Stimulated activated effector memory CD8-positive, alpha-beta T cell treated with anti-CD3 and anti-CD28 coated beads, Interleukin-12 subunit alpha, Interleukin-12 subunit beta, amount 100 ng/mL, for 72 hours (primary cell): ENCODE results near the gene KCNQ5.
"Not testable (repeated sequence)": the region's sequence is repeated elsewhere in the genome, so short reads cannot be mapped to it uniquely, and the experiment has no call there.

Source experiments
- ATAC-seq: fragments of 150-1000 bp; cut with Tn5 transposase; 2 replicates; pipeline ENCODE4 v1.10.0; 2021
- DNase-seq, 2 donors: peaks; one replicate each; pipeline ENCODE4 v3.0.0; 2021 to 2022; ENCODE audit warnings: low spot score in 2 of 2
- H3K27ac Mint-ChIP-seq: one replicate; pipeline ENCODE4 v1.8.0; 2022; ENCODE audit warnings: mild to moderate bottlenecking, mixed read lengths
- H3K36me3 Mint-ChIP-seq: one replicate; pipeline ENCODE4 v1.8.0; 2022; ENCODE audit warnings: mild to moderate bottlenecking, mixed read lengths
- H3K4me1 Mint-ChIP-seq: one replicate; pipeline ENCODE4 v1.8.0; 2022; ENCODE audit warnings: mixed read lengths
- H3K4me3 Mint-ChIP-seq: one replicate; pipeline ENCODE4 v1.8.0; 2022; ENCODE audit warnings: mild to moderate bottlenecking, mixed read lengths
- H3K9me3 Mint-ChIP-seq: one replicate; pipeline ENCODE4 v1.8.0; 2022; ENCODE audit warnings: mixed read lengths

The KCNQ5 gene

GRCh38 chr6:72955666-72956065 lies 333.8 kb downstream of the KCNQ5 start:
- Mint-ChIP-seq H3K9me3 (no peaks in the 10 kb centered on the region), H3K4me3 (no peak overlapping the region), H3K4me1 (no peaks in the 10 kb centered on the region), H3K36me3 (no peaks in the 10 kb centered on the region), H3K27ac (no peak overlapping the region)
- DNase-seq, result no peak
- ATAC-seq, result no peak

GRCh38 chr6:72956272-72956671 lies 334.4 kb downstream of the KCNQ5 start:
- no peak for DNase-seq
- Mint-ChIP-seq H3K27ac (no peak overlapping the region), H3K9me3 (no peaks in the 10 kb centered on the region), H3K4me1 (no peaks in the 10 kb centered on the region), H3K4me3 (no peak overlapping the region), H3K36me3 (no peaks in the 10 kb centered on the region)
- no peak for ATAC-seq

- H3K4me3 Mint-ChIP-seq, result no peak overlapping the region
- H3K9me3 Mint-ChIP-seq, result no peaks in the 10 kb centered on the region
- DNase-seq (no peak), ATAC-seq (no peak)
- no peaks in the 10 kb centered on the region for H3K36me3 Mint-ChIP-seq
- H3K27ac Mint-ChIP-seq, result no peak overlapping the region
- H3K4me1 Mint-ChIP-seq, result no peaks in the 10 kb centered on the region
Observed at GRCh38 chr6:72959821-72960220, 338.0 kb downstream of the KCNQ5 start.

GRCh38 chr6:72963946-72964345 lies 342.1 kb downstream of the KCNQ5 start:
- H3K4me3 Mint-ChIP-seq, result no peak overlapping the region
- H3K9me3 Mint-ChIP-seq, result no peaks in the 10 kb centered on the region
- no peaks in the 10 kb centered on the region for H3K4me1 Mint-ChIP-seq
- DNase-seq, result no peak
- no peaks in the 10 kb centered on the region for H3K36me3 Mint-ChIP-seq
- no peak overlapping the region for H3K27ac Mint-ChIP-seq
- ATAC-seq, result no peak

GRCh38 chr6:72966628-72967280 lies 344.9 kb downstream of the KCNQ5 start:
- Mint-ChIP-seq H3K27ac (no peak overlapping the region), H3K4me3 (no peak overlapping the region), H3K4me1 (no peaks in the 10 kb centered on the region), H3K9me3 (no peaks in the 10 kb centered on the region), H3K36me3 (no peaks in the 10 kb centered on the region)
- DNase-seq (no peak), ATAC-seq (no peak)

GRCh38 chr6:72967329-72967728 lies 345.5 kb downstream of the KCNQ5 start:
- DNase-seq, result no peak
- Mint-ChIP-seq H3K36me3 (no peaks in the 10 kb centered on the region), H3K9me3 (no peaks in the 10 kb centered on the region), H3K4me3 (no peak overlapping the region), H3K27ac (no peak overlapping the region), H3K4me1 (no peaks in the 10 kb centered on the region)
- ATAC-seq, result no peak

- DNase-seq, result no peak
- Mint-ChIP-seq H3K36me3 (no peaks in the 10 kb centered on the region), H3K4me1 (no peaks in the 10 kb centered on the region), H3K27ac (no peak overlapping the region), H3K4me3 (no peak overlapping the region), H3K9me3 (no peaks in the 10 kb centered on the region)
- no peak for ATAC-seq
Observed at GRCh38 chr6:72968704-72969103, 346.8 kb downstream of the KCNQ5 start.

- no peak overlapping the region for H3K4me3 Mint-ChIP-seq
- no peaks in the 10 kb centered on the region for H3K4me1 Mint-ChIP-seq
- DNase-seq (no peak), ATAC-seq (no peak)
- no peaks in the 10 kb centered on the region for H3K36me3 Mint-ChIP-seq
- H3K27ac Mint-ChIP-seq, result no peak overlapping the region
- H3K9me3 Mint-ChIP-seq, result no peaks in the 10 kb centered on the region
Observed at GRCh38 chr6:72969666-72970065, 347.8 kb downstream of the KCNQ5 start.

- no peak overlapping the region for H3K27ac Mint-ChIP-seq
- H3K4me1 Mint-ChIP-seq, result no peaks in the 10 kb centered on the region
- H3K36me3 Mint-ChIP-seq, result no peaks in the 10 kb centered on the region
- H3K4me3 Mint-ChIP-seq, result no peak overlapping the region
- DNase-seq, result no peak
- no peaks in the 10 kb centered on the region for H3K9me3 Mint-ChIP-seq
- ATAC-seq, result no peak
Observed at GRCh38 chr6:72972579-72972978, 350.7 kb downstream of the KCNQ5 start.

GRCh38 chr6:72974276-72974675 lies 352.4 kb downstream of the KCNQ5 start:
- H3K36me3 Mint-ChIP-seq, result no peaks in the 10 kb centered on the region
- no peaks in the 10 kb centered on the region for H3K9me3 Mint-ChIP-seq
- H3K27ac Mint-ChIP-seq, result no peak overlapping the region
- ATAC-seq, result no peak
- DNase-seq, result no peak
- no peak overlapping the region for H3K4me3 Mint-ChIP-seq
- no peaks in the 10 kb centered on the region for H3K4me1 Mint-ChIP-seq

- H3K9me3 Mint-ChIP-seq, result no peaks in the 10 kb centered on the region
- ATAC-seq, result no peak
Observed at GRCh38 chr6:72975352-72975752, 353.5 kb downstream of the KCNQ5 start.

GRCh38 chr6:72976484-72976883 lies 354.6 kb downstream of the KCNQ5 start:
- Mint-ChIP-seq H3K9me3 (peaks cover 2% of the 10 kb centered on the region), H3K4me1 (no peaks in the 10 kb centered on the region), H3K27ac (no peak overlapping the region), H3K36me3 (no peaks in the 10 kb centered on the region), H3K4me3 (no peak overlapping the region)
- no peak for ATAC-seq
- no peak for DNase-seq

More at GRCh38 chr6:72975352-72975752, 353.5 kb downstream of the KCNQ5 start:
- Mint-ChIP-seq H3K27ac (no peak overlapping the region), H3K36me3 (no peaks in the 10 kb centered on the region), H3K4me1 (no peaks in the 10 kb centered on the region), H3K4me3 (no peak overlapping the region)
- no peak for DNase-seq

GRCh38 chr6:72977114-72977513 lies 355.2 kb downstream of the KCNQ5 start:
- DNase-seq (no peak), ATAC-seq (no peak)
- Mint-ChIP-seq H3K27ac (no peak overlapping the region), H3K36me3 (no peaks in the 10 kb centered on the region), H3K9me3 (peaks cover 4% of the 10 kb centered on the region), H3K4me3 (no peak overlapping the region), H3K4me1 (no peaks in the 10 kb centered on the region)

- not testable (repeated sequence) for DNase-seq, H3K27ac Mint-ChIP-seq, H3K4me1 Mint-ChIP-seq, H3K36me3 Mint-ChIP-seq, H3K4me3 Mint-ChIP-seq, ATAC-seq, H3K9me3 Mint-ChIP-seq
Observed at GRCh38 chr6:72978808-72979207, 356.9 kb downstream of the KCNQ5 start.

- ATAC-seq, H3K27ac Mint-ChIP-seq, H3K4me3 Mint-ChIP-seq, H3K36me3 Mint-ChIP-seq, H3K4me1 Mint-ChIP-seq, DNase-seq: not testable (repeated sequence)
- peaks cover 14% of the 10 kb centered on the region for H3K9me3 Mint-ChIP-seq
Observed at GRCh38 chr6:72984189-72984831, 362.4 kb downstream of the KCNQ5 start.

- DNase-seq (no peak), ATAC-seq (no peak)
- H3K36me3 Mint-ChIP-seq, result no peaks in the 10 kb centered on the region
- no peak overlapping the region for H3K4me3 Mint-ChIP-seq
- H3K9me3 Mint-ChIP-seq, result peaks cover 14% of the 10 kb centered on the region
- no peaks in the 10 kb centered on the region for H3K4me1 Mint-ChIP-seq
- no peak overlapping the region for H3K27ac Mint-ChIP-seq
Observed at GRCh38 chr6:72984981-72985665, 363.3 kb downstream of the KCNQ5 start.
